GM19372 (cell line): ENCODE results near the gene CGAS.
A peak's percentile ranks its signal among the peaks of the same experiment; 100 is the strongest.
"Not testable (repeated sequence)": the region's sequence is repeated elsewhere in the genome, so short reads cannot be mapped to it uniquely, and the experiment has no call there.

Source experiments
- ATAC-seq: cut with Tn5 transposase; IDR thresholded peaks from one replicate; pipeline ENCODE4 v1.9.1; 2021; ENCODE audit warnings: mild to moderate bottlenecking, low read depth, moderate library complexity; ENCODE audit not compliant: unreplicated experiment

The CGAS gene

GRCh38 chr6:73452107-73452461 is at the start of gene CGAS:
TSS of gene CGAS (minus strand) at chr6:73452297. CDS start at chr6:73452181, 116 bp downstream.
- peak; percentile 56 for ATAC-seq

- ATAC-seq: no peak
Observed at GRCh38 chr6:73497915-73498314, 45.8 kb upstream of the CGAS start.

DNA sequence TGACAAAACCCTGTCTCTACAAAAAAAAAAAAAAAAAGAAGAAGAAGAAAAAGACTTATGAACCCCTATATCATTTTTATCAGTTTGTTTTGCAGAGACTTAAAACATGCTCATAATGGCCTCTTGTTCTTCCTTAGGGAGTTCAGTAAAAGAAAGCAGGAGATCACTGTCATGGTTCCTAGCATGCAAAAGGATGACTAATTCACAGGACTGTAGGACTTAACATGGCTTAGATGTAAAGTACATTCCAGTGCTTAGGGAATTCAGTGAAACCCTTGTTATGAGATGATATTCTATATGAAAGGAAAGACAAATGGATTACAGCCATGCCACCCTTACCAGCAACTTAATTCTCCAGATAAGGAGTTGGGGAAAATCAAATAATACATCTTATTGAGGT is 39.3 kb upstream of the CGAS start:
- ATAC-seq: no peak

- ATAC-seq: no peak
Observed at GRCh38 chr6:73487473-73487872, 35.4 kb upstream of the CGAS start.

DNA sequence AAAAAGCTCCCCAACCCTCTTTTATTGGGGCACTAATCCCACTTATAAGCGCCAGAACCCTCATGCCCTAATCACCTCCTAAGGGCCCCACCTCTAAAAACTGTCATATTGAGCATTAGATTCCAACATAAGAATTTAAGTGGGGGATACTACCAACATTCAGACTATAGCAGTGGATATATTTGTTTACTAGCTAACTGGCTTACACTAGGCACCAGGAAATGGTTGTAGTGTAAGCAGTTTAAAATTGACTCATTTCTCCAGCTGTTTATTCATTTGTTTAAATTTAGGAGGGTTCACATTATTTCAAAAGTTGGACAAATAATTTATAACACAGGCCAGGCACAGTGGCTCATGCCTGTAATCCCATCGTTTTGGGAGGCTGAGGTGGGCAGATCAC is 32.3 kb upstream of the CGAS start:
- no peak for ATAC-seq

GRCh38 chr6:73481969-73482368 is 29.9 kb upstream of the CGAS start:
- no peak for ATAC-seq

GRCh38 chr6:73477407-73477806 is 25.3 kb upstream of the CGAS start:
- ATAC-seq: no peak

DNA sequence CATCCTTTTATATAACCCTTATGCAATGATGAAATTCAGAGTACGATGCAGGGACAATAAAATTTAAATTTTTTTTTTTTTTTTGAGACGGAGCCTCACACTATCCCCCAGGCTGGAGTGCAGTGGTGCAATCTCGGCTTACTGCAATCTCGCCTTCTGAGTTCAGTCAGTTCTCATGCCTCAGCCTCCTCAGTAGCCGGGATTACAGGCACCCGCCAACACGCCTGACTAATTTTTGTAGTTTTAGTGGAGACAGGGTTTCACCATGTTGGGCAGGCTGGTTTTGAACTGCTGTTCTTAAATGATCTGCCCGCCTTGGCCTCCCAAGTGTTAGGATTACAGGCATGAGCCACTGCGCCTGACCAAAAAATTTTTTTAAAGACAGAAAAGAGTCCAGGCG is 24.6 kb upstream of the CGAS start:
- no peak for ATAC-seq

DNA sequence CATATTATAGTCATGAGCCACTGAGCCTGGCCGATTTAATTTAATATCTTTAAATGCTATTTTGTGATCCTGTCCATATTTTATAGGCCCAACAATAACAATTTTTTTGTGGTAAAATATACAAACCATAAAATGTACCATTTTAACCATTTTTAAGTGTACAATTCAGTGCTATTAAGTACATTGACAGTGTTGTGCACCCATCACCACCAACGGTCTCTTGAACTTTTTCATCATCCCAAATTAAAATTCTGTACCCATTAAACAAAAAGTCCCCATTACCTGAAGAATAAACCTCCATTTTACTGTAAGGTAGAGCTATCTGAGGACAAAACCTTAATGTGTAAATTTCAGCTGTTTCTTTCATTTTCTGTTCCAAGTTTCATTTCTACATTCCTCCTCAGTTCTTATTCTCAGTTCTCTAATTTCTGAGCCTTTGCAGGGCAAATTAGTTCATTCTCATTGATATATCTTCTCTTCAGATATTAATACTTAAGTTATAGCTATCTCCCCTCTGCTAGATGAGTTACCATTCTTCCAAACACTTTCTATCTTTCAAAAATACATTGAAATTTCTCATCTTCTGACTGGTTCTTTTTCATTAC is 19.7 kb upstream of the CGAS start:
- peak; percentile 96 for ATAC-seq

DNA sequence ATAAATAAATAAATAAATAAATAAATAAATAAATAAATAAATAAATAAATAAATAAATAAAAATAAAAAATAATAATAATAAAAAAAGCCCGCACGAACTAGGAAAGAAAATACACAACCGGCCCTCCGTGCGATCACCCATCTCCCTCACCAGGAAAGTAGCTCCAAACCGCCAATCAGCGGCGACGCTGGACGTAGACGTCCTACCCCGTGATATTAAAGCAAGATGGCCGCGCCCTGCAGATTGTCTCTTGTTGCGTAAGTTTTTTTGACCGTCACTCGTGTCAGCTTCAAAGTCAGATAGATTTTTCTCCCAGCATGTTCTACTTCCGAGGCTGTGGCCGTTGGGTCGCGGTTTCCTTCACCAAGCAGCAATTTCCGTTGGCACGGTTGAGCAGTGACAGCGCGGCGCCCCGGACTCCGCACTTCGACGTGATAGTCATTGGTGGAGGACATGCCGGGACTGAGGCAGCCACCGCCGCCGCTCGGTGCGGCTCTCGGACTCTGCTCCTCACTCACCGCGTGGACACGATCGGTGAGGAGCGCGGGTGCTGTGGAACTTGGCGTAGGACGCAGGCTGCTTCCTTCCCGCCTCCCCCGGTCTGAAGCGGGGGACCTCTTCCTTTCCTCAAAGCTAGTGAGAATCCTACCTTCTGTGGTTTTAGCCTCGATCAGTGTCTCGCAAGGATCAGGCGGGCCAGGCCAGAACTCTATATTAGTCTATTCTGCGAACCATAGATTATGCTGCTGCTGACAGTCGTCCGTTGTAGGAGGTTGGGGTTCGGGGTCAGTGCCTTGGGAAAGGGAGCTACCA is 9.6 kb upstream of the CGAS start, which contains the start of gene MTO1:
Gene MTO1 (plus strand): TSS at position 201 of the 814 bp plus-strand sequence. CDS start 118 bp downstream, at position 319.
- ATAC-seq: peak; percentile 89

DNA sequence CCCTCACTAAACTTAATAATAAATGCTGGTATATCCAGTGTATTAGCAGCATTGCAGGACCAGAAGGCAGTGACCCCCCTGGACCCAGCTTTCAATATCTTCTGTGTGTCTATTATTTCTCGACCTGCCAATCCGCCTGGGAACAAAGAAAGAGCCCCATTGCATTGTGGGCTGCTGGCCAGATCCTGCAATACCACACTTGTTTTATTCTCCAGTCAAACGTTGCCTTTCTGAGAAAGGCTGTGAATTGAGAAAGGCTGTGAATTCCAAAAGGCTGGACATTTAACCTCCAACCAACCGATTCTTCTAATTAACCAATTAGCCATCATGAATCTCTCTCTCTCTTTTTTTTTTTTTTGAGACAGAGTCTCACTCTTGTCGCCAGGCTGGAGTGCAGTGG is 8.0 kb upstream of the CGAS start:
- no peak for ATAC-seq

GRCh38 chr6:73459474-73459873 is 7.4 kb upstream of the CGAS start:
- ATAC-seq: not testable (repeated sequence)

- no peak for ATAC-seq
Observed at GRCh38 chr6:73455865-73456629, 4.0 kb upstream of the CGAS start.

DNA sequence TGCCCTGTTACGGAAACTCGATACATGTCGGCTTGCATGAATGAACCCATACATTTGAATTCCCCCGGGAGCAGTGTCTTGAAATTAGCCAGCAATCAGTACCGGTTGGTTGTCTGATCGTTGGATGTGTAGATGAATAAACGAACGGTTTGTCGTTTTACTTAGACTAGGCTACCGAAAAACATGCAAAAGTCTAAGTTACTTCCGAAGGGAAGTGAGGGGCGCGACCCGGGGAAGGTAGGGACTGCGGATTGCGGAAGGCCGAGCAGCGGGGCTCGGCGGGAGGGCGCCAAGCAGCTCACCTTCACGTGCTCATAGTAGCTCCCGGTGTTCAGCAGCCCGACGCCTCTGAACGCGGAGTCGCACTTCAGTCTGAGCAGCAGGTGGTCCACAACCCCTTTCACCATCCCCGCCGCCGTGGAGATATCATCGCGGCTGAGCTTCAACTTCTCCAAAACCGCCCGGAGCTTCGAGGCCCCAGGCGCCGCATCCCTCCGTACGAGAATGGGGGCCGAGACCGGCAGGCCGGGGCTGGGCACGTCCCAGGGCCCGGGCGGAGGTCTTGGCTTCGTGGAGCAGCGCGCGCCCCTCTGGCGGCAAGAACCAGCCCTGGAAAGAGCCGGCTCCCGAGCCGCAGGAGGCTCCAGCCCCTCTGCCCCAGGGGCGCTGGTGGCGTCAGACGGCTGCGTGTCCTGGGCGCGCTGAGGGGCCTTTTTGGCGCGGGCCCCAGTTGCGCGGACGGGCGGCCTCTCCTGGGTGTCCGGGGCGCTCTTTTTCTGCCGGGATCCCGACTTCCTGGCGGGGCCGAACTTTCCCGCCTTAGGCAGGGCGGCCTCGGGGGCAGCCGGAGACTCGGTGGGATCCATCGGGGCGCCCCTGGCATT is 632 bp downstream of the CGAS start:
- ATAC-seq: peak; percentile 53

DNA sequence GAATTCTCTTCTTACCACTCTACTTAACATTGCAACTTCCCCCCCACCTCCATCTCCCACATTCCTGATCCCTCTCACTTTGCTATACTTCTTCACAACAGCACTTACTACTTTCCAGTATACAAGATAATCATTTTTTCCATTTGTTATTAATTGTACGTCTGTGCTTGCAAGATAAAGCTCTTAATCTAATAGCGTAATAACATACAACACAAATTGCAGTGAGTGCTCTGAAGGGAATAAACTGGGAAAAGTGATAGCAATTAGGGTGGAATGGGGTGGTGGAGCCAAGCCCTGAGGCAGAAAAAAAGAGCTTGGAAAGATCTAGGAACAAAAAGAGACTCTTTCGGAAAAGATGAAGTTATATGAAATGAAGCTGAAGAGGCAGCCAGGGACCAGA is 8.5 kb downstream of the CGAS start:
- ATAC-seq: no peak

GRCh38 chr6:73435236-73435635 is 16.9 kb downstream of the CGAS start:
- ATAC-seq: no peak

DNA sequence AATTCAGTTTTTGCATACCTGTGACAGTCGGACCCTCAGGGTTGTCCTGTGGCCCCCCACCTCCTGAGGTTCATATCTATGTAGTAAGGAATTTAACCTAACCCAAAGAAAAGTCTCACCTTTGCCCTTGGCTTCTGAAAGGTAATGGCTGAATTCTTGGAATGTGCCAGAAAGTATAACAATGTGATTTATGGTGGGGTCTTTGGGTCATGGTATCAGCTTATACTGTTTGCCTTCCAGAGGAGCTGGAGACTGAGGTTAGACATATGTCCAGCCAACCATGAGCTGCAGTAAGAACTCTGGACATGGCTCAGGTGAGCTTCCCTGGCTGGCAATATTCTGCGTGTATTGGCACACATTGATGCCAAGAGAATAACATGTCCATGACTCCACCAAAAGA is 30.6 kb downstream of the CGAS start:
- ATAC-seq: no peak

GRCh38 chr6:73418081-73418741 is 33.9 kb downstream of the CGAS start:
- ATAC-seq: no peak

GRCh38 chr6:73413102-73413501 is 39.0 kb downstream of the CGAS start:
- no peak for ATAC-seq

- no peak for ATAC-seq
Observed at GRCh38 chr6:73409395-73409794, 42.7 kb downstream of the CGAS start.
